ENCODE measurements around the gene ROR1.

ROR1 gene

DNA sequence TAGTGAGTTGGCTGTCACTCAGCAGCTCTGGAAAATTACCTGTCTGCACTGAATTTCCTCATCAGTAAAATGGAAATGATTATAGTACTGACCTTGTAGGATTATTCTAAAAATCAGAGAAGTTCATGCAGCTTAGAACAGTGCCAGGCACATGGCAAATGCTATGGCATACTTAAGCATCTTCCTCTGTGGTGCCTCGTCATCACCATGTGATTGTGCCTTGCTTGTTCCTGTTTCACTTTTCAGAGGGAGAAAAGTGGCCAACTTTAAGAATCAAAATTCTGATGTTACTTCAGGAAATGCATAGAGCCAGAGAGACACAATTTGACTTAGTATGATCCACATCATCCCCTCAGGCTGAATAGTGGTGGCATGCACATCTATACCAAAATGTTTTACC is 203.6 kb downstream of the ROR1 start:
- DNase-seq (ENCODE audit: low read depth), result no peak

DNA sequence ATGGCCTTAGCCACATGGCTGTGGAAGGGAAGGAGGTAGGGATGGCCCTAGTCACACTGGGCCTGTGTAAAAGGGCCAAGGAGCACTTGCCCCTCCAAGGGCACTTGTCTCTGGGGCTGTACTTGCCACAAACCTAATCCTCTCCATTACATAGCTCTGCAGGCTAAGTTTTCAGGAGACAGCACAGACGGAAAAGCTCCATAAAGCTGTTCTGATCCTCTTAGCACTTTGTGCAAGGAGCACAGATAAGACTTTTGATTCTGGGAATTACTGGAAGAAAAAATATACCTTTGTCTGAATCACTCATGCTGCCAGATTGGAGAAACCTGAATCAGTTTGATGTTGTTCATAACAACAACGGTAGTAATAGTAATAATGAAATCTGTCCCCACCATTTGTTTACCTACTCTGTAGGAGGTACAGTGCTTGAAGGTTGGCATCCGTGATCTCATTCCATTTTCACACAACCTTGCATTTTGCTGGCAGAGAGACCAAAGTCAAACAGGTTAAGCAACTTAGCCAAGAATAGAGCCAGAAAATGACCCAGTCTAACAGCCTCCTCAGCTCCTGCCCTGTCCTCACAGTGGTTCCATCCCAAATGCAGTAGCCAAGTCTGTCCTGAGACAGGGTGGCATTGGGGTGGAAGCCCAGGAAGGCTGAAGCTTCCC is 207.1 kb downstream of the ROR1 start:
- no peak for DNase-seq (ENCODE audit: low read depth)

DNA sequence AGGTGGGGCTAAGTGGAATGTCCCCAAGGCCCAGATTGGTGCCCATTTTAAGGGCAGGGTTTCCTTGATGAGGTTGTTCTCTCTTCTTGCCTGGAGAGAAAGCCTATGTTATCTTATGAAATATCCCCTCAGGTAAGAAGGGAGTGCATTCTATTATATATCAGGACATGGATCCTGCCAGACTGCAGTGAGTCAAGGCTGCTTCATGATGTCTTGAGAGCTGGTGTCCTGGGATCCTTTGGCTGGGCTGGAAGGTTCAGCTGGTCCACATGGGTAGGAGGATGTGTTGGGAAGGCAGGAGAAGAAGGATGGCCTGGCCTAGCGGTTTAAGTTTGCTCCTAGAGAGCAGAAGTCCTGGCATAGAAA is 207.6 kb downstream of the ROR1 start:
- DNase-seq (ENCODE audit: low read depth), result no peak

DNA sequence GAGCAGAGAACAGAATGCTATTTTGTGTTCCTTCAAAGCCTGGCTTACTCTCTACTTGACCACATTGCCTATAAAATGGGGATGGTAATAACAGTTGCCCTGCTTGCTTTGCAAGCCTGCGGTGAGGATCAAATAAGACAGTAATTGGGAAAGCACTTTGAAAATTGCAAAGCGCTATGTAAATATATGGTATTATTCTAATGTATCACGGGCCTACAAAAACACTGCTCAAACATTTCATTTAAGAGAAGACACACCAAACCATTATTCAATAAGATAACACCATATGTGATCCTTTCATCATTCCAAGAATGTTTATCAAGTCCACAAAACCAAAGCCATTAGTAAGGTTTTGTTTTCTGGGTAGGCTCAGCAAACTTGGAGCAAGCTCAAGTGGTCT is 208.4 kb downstream of the ROR1 start:
- DNase-seq (ENCODE audit: low read depth), result no peak

DNA sequence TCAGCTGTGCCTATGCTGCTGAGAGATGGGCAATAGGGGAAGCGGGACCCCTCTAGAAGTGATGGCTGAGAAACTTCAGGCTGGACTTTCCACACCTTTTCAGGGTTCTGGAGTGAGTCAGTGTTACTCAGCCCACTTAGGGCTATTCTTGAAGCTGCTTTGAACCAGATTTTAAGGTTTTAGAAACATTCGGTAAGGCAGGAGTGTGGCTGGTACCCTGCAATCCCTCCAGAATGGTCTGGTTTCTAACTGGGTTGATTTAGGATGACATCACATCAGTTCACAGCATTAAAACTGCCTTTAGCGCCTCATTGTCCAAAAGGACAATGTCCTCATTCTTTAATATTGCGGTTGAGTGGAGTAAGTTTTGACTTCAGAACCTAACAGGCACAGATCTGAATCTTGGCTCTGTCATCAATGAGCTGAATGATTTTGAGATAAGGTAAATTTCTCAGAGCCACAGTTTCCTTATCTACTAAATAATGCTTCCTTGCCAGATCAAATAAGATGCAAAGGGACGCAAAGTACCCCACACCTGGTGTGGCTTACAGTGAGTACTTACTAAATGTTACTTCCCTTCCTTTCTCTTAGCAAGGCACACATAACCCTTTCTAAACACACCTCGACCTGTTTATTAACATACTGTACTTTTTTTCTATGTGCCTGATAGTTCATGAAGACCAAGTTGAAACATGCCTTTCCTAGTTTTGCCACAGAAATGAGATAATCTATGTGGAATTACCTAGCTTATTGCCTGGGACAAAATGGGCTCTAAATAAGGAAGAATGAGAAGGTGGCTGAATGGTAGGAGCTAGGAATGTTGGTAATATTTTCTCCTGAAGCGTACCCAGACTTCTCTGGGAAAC is 209.8 kb downstream of the ROR1 start:
- no peak for DNase-seq (ENCODE audit: low read depth)

DNA sequence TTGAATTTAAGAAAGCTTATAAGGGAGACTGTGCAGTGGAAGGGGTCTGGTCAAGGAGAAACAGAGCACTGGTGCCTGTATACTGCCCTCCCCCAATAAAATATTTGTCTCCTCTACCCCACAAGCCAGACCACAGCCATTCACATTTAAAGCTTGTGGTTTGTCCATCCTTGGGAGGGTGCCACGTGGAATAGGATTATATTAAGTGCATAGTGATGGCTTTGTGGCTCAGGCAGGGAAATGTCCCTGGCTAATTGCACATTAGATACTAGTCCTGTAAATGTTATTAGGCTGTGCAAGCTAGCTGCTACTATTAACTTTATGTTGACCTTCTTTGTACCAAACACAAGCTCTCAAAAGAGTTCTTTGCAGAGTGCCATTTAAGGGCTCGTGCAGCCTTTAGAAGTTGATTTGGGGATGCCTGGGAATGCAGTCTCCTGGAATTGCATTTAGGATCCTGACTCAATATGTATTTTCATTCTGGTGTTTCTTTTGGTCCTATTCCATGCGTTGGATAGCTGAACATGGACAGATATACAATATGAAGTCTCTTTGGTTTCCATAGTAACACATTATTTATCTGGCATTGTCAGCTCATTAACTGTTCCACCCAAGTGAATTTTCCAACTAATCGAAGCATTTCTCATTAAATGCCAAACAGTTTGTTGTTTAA is 210.6 kb downstream of the ROR1 start:
- no peak for DNase-seq (ENCODE audit: low read depth)

DNA sequence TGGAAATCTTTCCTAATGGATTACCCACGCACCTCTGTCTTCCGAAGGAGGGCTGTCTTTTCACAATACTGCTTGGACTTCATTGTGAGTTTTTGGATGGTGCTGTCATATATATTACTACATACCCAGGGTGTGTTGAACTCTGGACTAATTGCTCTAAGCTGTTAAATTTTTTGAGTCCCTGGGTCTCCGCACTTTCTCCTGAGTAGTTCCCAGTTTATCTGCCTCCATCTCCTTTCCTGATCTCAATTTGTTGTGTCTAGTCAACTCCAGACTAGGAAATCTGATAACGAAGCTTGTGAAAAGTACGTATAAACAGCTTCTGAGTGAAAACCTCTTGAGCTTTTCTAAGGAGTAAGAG is 211.1 kb downstream of the ROR1 start:
- no peak for DNase-seq (ENCODE audit: low read depth)

DNA sequence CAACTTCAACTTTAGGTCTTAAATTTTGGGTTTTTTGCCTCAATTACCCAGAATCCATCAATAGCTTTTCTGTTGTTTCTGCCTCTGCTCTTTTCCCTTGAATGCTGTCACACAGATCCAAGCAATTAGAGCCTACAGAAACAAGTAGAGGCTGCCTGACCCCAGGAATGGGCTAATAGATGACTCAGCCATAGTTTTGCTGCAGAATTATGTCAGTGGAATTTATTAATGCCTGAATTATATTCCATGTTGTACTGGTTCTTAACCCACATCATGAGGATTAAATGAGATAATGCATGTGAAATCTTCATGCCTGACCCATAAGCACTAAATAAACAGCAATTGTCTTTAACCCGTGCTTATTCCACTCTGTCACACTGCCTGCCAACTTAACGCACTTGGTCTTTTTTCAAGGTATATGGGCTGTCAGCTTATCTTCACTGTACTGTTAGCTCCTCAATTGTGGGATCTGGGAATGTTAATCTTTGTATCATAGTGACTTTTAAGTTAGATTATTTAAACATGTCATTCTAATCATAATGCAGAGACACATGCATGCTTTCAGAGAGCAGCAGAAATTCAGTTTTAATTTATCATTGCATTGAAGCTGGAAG is 213.3 kb downstream of the ROR1 start:
- DNase-seq (ENCODE audit: low read depth), result no peak

DNA sequence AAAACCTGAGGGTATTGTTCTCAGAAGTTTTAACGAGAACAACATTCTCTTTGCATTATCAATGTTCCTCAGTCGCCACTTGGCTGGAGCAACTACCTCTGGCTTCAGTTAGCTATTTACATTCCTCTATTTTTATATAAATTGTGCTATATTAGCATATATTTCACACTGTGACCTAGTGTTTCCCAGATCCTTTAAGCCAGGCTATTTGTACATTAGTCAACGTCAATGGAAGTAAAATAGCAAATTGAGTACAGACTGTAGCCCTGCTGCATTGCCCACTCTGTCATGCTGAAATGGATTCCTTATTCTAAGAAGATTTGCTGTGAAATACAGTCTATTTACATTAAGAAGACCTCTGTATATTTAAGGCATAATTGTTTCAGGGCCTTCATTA is 213.8 kb downstream of the ROR1 start:
- no peak for DNase-seq (ENCODE audit: low read depth)

DNA sequence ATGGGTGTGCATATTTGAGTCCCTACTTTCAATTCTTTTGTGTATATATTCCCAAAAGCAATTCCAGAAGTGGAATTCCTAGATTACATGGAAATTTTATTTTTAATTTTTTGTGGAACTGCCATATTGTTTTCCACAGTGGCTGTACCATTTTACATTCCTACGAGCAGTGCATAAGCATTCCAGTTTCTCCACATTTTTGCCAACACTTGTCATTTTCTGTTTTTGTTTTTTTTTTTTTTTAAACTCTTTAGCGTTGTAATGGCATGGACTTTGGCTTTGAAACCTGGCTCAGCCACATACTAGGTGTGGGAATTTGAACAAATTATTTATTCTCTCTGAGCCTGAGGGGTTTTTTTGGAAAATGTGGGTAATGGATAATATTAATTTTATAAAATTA is 215.1 kb downstream of the ROR1 start:
- DNase-seq (ENCODE audit: low read depth), result no peak

DNA sequence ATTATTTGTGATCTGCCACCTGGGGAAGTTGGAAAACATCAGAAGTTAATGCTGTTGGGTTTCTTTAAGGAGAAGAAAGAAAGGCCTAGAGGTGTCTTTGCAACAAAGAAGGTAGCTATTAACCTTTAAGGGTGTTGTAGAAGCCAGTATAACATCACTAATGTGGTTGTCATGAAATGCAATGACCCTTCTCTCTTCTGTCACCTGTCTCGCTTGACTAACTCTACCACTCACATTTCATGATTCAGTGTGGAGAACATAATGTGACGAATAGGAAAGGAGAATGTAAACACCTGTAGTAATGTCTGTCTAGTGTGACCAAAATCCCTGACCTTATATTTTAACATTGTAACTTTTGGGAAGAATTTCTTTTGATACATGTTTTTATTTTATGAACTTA is 217.9 kb downstream of the ROR1 start:
- DNase-seq (ENCODE audit: low read depth), result no peak

DNA sequence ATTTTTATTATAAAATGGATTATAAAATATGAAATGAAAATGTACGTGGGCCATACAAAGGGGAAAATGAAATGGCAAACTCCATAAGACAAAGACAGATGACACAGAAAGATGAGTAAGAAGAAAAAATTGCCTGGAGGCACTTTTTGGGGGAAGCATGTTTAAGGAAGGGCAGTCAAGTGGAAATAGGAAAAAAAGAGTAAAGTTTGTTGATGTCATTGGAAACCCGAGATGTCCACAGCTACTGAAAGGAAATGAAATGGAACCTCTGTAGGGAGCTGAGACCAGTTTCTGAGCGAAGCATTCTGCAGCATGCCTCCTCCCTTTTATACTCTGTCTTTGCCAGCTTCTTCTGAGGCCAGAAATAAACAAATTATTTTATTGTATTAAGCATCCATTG is 226.2 kb downstream of the ROR1 start:
- no peak for DNase-seq (ENCODE audit: low read depth)

DNA sequence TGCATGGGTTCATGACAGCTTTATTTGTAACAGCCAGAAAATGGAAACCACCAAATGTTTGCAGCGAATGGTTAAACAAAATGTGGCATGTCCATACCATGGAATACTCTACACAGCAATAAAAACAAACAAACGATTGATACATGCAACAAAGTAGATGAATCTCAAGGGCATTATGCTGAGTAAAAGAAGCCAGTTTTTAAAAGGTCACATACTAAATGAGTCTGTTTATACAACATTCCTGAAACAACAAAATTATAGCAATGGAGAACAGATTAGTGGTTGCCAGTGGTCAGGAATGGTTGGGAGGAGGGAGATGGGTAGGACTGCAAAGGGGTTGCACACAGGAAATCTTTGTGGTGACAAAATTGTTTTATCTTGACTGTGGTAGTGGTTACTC is 227.2 kb downstream of the ROR1 start:
- no peak for DNase-seq (ENCODE audit: low read depth)

DNA sequence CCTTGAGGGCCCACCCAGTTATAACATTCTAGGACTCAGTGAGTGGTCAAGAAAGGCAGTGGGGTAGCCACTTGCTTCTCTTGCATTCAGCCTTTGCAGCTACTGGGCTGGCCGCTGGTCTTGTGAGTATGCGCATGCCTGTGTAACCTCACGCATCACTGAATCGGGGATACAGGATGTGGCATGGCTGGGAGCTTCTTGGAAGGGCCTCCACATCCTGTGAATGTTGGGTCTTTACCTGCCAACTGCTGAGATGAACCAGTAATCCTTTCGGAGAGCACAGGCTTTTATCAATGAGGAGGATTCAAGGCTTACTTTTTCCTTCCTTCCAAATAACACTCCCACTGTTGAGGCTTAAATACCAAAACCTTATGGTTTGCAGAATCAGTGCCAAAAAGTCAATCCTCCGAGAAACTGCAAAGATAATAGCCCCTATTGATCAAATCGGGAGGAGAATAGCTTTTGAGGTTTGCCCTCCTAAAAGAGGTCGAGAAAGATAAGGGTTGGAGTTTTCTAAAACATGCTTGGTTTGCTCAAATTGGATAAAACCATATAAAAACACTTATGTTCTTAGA is 230.7 kb downstream of the ROR1 start:
- no peak for DNase-seq (ENCODE audit: low read depth)

DNA sequence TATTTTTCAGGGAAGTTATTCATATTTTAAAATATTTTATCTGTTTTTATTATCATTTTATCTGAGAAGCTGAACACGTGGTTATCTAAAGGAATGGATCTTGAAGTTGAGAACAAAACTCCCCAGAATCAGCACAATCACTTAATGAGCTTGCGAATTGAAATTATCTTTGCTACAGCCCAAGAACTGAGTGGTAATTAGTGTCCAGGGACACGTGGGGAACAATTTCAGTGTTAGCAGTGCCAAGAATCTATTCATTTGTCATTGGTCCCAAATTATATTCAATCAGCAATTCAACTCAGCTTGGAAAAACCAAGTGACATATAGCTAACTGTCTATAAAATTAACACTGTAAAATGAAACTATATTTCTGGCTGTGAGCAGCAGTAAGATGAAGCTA is 232.0 kb downstream of the ROR1 start:
- no peak for DNase-seq (ENCODE audit: low read depth)

DNA sequence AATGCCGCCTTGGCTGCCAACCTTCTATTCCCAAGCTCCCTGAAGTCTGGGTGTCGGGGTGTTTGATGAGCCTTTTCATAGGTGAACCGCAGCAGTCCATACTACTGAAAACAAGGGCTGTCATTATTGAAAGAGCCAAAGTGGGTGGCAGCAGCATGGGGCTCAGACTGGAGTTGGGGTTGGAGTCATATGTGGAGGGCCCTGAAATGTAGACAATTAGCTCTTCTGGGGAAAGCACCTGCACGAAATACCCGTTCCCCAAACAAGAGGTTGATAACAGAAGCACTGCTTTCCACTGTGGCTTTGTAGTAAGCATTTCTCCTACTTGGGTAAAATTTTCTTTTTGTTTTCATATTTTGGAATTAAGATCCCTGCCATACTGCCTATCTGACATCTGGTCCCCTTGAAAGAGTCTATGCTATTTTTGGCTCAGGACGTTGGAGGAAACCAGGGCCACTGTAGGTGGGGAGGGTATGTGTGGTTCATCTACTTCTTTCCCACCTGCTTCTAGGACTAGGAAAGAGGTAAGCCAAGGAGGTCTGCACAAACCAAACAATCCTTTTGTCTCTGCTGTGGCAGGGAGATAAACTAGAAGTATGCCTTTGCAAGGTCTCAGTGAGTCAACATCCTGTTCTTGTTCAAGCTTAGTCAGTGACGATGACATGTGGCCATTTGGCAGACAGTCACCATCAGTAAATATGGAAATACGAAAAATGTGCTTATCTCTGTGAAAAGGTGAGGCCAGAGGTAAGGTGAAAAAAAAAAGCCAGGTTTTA is 232.6 kb downstream of the ROR1 start:
- peak; percentile 18 for DNase-seq (ENCODE audit: low read depth)

DNA sequence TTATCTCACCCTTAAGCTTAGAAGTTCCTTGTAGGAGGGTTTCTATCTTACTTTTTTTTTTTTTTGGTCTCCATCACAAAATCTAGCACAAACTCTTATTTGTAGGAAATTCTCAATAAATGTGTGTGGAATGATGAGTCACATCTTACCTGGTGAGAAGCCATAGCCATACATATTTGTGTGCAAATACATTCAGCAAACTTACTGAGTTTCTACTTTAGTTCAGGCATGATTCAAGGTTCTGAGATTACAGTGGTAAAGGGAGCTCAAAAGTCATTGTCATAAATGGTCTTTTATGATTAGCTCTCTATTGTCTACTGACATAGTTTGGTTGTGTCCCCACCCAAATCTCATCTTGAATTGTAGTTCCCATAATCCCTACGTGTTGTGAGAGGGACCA is 236.5 kb downstream of the ROR1 start:
- no peak for DNase-seq (ENCODE audit: low read depth)

DNA sequence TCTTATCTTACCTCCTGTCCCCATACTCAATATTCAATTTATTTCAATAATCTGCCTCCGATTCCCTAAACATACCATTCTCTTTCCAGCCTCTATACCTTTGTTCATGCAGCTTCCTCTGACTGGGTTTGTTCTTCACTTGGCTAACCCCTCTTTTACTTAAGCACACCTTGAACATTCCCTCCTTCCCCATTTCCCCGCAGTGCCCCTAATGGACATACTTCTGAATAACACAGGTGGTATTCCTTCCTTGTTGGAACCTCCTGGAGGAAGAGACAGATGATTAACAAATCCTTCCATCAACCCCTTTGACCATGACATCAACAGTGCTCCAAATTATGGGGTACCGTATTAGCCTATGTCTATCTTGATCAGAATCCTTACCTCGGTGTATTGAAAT is 239.6 kb downstream of the ROR1 start:
- DNase-seq (ENCODE audit: low read depth), result no peak

DNA sequence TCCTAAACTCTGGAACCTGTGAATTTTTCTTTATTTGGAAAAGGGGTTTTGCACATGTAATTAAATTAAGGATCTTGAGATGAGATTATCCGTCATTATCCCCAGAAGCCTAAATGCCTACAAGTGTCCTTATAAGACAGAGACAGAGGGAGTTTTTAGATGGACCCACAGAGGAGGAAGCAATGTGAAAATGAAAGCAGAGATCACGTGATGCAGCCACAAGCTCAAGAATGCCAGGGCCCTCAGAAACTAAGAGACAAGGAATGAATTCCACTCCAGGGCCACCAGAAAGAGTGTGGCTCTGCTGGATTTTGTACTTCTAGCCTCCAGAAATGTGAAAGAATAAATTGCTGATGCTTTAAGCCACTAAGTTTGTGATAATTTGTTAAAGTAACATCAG is 246.0 kb downstream of the ROR1 start:
- peak; percentile 30 for DNase-seq (ENCODE audit: low read depth)

DNA sequence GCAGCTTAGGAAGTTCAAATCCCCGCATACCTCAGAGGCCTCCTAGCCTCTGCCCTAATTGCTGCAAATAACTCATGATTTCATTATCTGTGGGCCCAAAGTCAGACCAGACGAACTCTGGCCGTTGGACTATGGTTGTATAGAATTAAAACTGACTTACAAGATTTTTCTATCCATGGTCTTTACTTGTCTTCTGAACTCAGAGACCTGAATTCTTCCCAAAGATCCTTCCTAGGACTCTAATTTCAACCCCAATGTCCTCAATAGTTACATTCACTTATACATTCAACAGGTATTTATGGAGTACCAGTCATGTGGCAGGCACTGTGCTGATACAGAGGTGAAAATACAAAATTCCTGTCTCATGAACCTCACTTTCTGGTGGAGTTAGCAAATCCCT is 247.2 kb downstream of the ROR1 start:
- no peak for DNase-seq (ENCODE audit: low read depth)

DNA sequence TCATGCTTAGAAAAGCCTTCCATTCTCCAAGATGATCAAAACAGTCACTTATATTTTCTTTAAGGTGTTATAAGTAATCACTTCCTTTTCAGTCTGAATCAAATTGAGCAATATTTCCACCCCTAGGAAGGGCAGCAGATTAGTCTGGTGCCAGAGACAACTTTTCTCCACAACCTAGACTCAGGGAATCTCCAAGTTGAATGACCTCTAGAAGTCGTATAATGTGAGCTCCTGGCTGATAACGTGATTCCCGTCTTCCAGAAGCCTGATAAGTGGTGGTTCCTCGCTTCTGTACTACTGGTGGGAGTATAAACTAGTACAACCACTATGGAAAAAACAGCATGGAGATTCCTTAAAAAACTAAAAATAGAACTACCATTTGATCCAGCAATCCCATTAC is 251.2 kb downstream of the ROR1 start:
- no peak for DNase-seq (ENCODE audit: low read depth)

DNA sequence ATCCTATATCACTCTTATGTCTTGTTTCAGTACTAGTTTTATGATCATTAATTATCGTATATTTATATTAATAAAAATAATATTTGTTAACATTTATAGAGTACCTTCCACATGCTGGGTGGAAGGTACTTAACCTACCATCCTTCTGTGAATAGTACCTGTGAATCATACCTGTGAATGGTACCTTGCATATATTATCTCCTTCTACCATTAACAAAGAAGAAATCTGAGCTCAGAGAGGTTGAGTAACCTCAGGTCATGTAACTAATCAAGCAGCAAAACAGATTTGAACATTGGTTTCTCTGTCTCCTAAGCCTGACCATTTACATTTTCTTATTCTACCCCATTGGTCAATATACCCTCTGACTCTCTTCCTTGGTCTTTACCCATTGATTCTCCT is 255.2 kb downstream of the ROR1 start:
- DNase-seq (ENCODE audit: low read depth), result no peak
